Measurements from ENCODE around the gene OR10S1.
"Not testable (repeated sequence)": the region's sequence is repeated elsewhere in the genome, so short reads cannot be mapped to it uniquely, and the experiment has no call there.

The OR10S1 gene

GRCh38 chr11:123977731-123978347 lies at the start of gene OR10S1:
Gene OR10S1, minus strand, starts transcription at chr11:123977781. Its CDS starts 117 bp downstream, at chr11:123977664.
- no peak for DNase-seq (ENCODE audit: low spot score)

GRCh38 chr11:124026498-124026897 lies 48.9 kb upstream of the OR10S1 start, which contains the start of gene OR10G8:
Gene OR10G8, plus strand, starts transcription at chr11:124026798. Its CDS starts 2,825 bp downstream, at chr11:124029623.
- no peak for DNase-seq (ENCODE audit: low spot score)

- DNase-seq (ENCODE audit: low spot score), result not testable (repeated sequence)
These were observed 38.3 kb upstream of the OR10S1 start for GRCh38 chr11:124015837-124016236.

- DNase-seq (ENCODE audit: low spot score), result no peak
These were observed 35.1 kb upstream of the OR10S1 start, which contains the start of gene OR10G4 for GRCh38 chr11:124012697-124013096. Gene OR10G4, plus strand, starts transcription at chr11:124012997. Its CDS starts 2,578 bp downstream, at chr11:124015575.

GRCh38 chr11:123995119-123995518 lies 17.5 kb upstream of the OR10S1 start, which contains the start of gene OR10G6:
Gene OR10G6, minus strand, starts transcription at chr11:123995161. Its CDS starts 0 bp downstream, at chr11:123995161.
- no peak for DNase-seq (ENCODE audit: low spot score)

- DNase-seq (ENCODE audit: low spot score), result no peak
These were observed 1.7 kb upstream of the OR10S1 start for GRCh38 chr11:123979311-123979710.

- DNase-seq (ENCODE audit: low spot score), result no peak
These were observed 616 bp downstream of the OR10S1 start for GRCh38 chr11:123976770-123977560.

GRCh38 chr11:123973816-123974215 lies 3.8 kb downstream of the OR10S1 start:
- DNase-seq (ENCODE audit: low spot score), result no peak

- DNase-seq (ENCODE audit: low spot score), result no peak
These were observed 20.8 kb downstream of the OR10S1 start for GRCh38 chr11:123956752-123957151.

GRCh38 chr11:123945132-123945531 lies 32.4 kb downstream of the OR10S1 start:
- no peak for DNase-seq (ENCODE audit: low spot score)

- no peak for DNase-seq (ENCODE audit: low spot score)
These were observed 33.8 kb downstream of the OR10S1 start, which contains the start of gene OR6T1 for GRCh38 chr11:123943738-123944137. Gene OR6T1, minus strand, starts transcription at chr11:123943838. Its CDS starts 0 bp downstream, at chr11:123943838.

- DNase-seq (ENCODE audit: low spot score), result no peak
These were observed 35.2 kb downstream of the OR10S1 start for GRCh38 chr11:123942413-123942812.

GRCh38 chr11:123939317-123939716 lies 38.3 kb downstream of the OR10S1 start, which contains the start of gene OR4D5:
Gene OR4D5, plus strand, starts transcription at chr11:123939617. Its CDS starts 0 bp downstream, at chr11:123939617.
- DNase-seq (ENCODE audit: low spot score), result no peak
